ENCODE measurements around the gene WDR70. TPM values are rescaled to one million over a fixed set of nuclear protein-coding genes. Genes with fewer than 3 reads are reported as not detected.
A peak's percentile ranks its signal among the peaks of the same experiment; 100 is the strongest.

Gene WDR70
- total RNA-seq, 2 donors from 2014 or later = 34.2 to 36.1 TPM

DNA sequence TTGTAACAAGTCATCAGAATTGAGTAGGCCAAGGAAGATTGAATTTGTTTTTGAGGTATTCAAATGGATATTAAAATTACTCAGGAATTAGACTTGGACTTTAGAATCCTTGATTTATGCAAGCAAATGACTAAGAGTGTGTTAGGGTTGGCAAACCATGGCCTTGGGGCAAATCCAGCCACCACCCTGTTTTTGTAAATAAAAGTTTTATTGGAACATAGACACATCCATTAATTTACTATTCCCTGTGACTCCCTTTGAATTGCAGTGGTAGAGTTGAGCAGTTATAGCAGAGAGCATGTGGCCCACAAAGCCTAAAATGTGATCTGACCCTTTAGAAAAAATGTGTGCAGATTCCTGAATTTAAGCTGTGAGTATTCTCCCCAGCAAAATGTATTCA lies 115.6 kb downstream of the WDR70 start:
- TF ChIP-seq, protein P1, sequence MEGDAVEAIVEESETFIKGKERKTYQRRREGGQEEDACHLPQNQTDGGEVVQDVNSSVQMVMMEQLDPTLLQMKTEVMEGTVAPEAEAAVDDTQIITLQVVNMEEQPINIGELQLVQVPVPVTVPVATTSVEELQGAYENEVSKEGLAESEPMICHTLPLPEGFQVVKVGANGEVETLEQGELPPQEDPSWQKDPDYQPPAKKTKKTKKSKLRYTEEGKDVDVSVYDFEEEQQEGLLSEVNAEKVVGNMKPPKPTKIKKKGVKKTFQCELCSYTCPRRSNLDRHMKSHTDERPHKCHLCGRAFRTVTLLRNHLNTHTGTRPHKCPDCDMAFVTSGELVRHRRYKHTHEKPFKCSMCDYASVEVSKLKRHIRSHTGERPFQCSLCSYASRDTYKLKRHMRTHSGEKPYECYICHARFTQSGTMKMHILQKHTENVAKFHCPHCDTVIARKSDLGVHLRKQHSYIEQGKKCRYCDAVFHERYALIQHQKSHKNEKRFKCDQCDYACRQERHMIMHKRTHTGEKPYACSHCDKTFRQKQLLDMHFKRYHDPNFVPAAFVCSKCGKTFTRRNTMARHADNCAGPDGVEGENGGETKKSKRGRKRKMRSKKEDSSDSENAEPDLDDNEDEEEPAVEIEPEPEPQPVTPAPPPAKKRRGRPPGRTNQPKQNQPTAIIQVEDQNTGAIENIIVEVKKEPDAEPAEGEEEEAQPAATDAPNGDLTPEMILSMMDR (conservative IDR thresholded peaks at IDR 0.05) = no peak
- Mint-ChIP-seq H3K27ac (no peak overlapping the region), H3K4me3 (no peak overlapping the region), H3K4me1 (no peaks in the 10 kb centered on the region), H3K9me3 (no peaks in the 10 kb centered on the region), H3K36me3 (ENCODE audit: low read depth) (peaks cover 12% of the 10 kb centered on the region), H3K27me3 (ENCODE audit: insufficient read depth) (no peaks in the 10 kb centered on the region)
- no peak overlapping the region for H3K4me3 ChIP-seq (ENCODE audit: low read length)
- H3K27ac ChIP-seq (ENCODE audit: low read depth, low read length) = no peak overlapping the region
- no peaks in the 10 kb centered on the region for H3K9me3 ChIP-seq (ENCODE audit: control insufficient read depth, low read length)
- H3K27me3 ChIP-seq (ENCODE audit: control insufficient read depth, insufficient read depth, low read length, poor library complexity, severe bottlenecking) = no peaks in the 10 kb centered on the region
- H3K36me3 ChIP-seq (ENCODE audit: control insufficient read depth, insufficient read depth, low read length) = peaks cover 7% of the 10 kb centered on the region
- H3K9ac ChIP-seq (ENCODE audit: extremely low read depth, low read length, poor library complexity, severe bottlenecking) = no peak overlapping the region
- no peaks in the 10 kb centered on the region for H3K4me1 ChIP-seq (ENCODE audit: control insufficient read depth, insufficient read depth, low read length)
- no peak for DNase-seq

DNA sequence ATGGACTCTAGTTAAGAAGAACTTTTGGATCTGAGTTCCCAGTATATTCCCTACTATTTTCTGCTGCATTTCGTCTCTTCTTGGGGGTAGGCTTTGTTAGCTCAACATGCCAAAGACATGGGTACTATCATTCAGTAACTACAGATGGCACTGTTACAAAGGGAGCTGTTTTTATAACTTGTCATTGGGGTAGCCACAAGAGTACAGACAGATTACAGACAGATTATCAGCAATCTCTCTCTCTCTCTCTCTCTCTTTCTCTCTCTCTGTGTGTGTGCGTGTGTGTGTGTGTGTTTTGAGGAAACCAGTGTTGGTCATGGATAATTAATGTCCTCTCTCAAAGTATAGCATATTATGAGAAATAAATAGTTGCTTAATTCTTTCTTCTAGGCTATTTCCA lies 116.1 kb downstream of the WDR70 start:
- Histone ChIP-seq H3K27ac (ENCODE audit: low read depth, low read length) (no peak overlapping the region), H3K4me1 (ENCODE audit: control insufficient read depth, insufficient read depth, low read length) (no peaks in the 10 kb centered on the region), H3K27me3 (ENCODE audit: control insufficient read depth, insufficient read depth, low read length, poor library complexity, severe bottlenecking) (no peaks in the 10 kb centered on the region), H3K36me3 (ENCODE audit: control insufficient read depth, insufficient read depth, low read length) (peaks cover 7% of the 10 kb centered on the region), H3K9me3 (ENCODE audit: control insufficient read depth, low read length) (no peaks in the 10 kb centered on the region), H3K9ac (ENCODE audit: extremely low read depth, low read length, poor library complexity, severe bottlenecking) (no peak overlapping the region), H3K4me3 (ENCODE audit: low read length) (no peak overlapping the region)
- Mint-ChIP-seq H3K27me3 (ENCODE audit: insufficient read depth) (no peaks in the 10 kb centered on the region), H3K4me3 (no peak overlapping the region), H3K9me3 (no peaks in the 10 kb centered on the region), H3K36me3 (ENCODE audit: low read depth) (peaks cover 15% of the 10 kb centered on the region), H3K27ac (no peak overlapping the region), H3K4me1 (no peaks in the 10 kb centered on the region)
- WGBS, 2 experiments (ENCODE audit: insufficient coverage in 1 of 2, insufficient read length in 1 of 2) = 100% methylated on average over 1 of the region's 2 CpGs; no CpG with 5 or more reads in 1 of the 2 experiments
- DNase-seq = no peak
- TF ChIP-seq, protein P1 (conservative IDR thresholded peaks at IDR 0.05) = peak; percentile 16

DNA sequence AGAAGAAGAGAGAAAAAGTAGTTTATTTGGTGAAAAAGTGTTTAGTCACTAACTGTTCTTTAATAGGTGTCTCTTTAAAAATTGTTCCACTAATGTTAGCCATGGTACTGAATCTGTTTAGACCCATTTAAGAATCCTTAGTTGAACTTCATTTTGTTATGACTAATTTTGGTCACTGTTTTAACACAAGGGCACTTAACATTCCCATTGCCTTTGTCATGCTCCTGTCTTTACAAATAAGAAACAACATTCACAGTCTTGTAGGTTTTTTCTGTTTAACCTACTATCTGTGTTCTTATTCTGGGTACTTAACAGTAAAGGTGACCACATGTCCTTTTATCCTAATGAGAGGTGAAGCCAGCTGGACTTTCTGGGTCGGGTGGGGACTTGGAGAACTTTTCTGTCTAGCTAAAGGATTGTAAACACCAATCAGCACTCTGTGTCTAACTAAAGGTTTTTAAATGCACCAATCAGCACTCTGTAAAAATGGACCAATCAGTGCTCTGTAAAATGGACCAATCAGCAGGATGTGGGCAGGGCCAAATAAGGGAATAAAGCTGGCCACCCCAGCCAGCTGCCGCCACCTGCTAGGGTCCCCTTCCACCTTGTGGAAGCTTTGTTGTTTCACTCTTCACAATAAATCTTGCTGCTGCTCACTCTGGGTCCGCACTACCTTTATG lies 116.7 kb downstream of the WDR70 start:
- WGBS, 2 experiments (ENCODE audit: insufficient coverage in 1 of 2, insufficient read length in 1 of 2) = 93 to 97% methylated on average over 3 of the region's 3 CpGs
- no peaks in the 10 kb centered on the region for H3K4me1 Mint-ChIP-seq
- DNase-seq = no peak
- H3K4me3 Mint-ChIP-seq = no peak overlapping the region
- no peaks in the 10 kb centered on the region for H3K9me3 Mint-ChIP-seq
- peaks cover 17% of the 10 kb centered on the region for H3K36me3 Mint-ChIP-seq (ENCODE audit: low read depth)
- Histone ChIP-seq H3K9me3 (ENCODE audit: control insufficient read depth, low read length) (no peaks in the 10 kb centered on the region), H3K27me3 (ENCODE audit: control insufficient read depth, insufficient read depth, low read length, poor library complexity, severe bottlenecking) (no peaks in the 10 kb centered on the region), H3K4me3 (ENCODE audit: low read length) (no peak overlapping the region), H3K36me3 (ENCODE audit: control insufficient read depth, insufficient read depth, low read length) (peaks cover 7% of the 10 kb centered on the region), H3K4me1 (ENCODE audit: control insufficient read depth, insufficient read depth, low read length) (no peaks in the 10 kb centered on the region), H3K27ac (ENCODE audit: low read depth, low read length) (no peak overlapping the region), H3K9ac (ENCODE audit: extremely low read depth, low read length, poor library complexity, severe bottlenecking) (no peak overlapping the region)
- no peak overlapping the region for H3K27ac Mint-ChIP-seq
- TF ChIP-seq, protein P1 (conservative IDR thresholded peaks at IDR 0.05) = no peak
- H3K27me3 Mint-ChIP-seq (ENCODE audit: insufficient read depth) = no peaks in the 10 kb centered on the region
